Measurements from ENCODE around the gene CSF2.

- peak in 1 of 6 experiments; percentile 10 for TF ChIP-seq CTCF (IDR thresholded peaks at IDR 0.05)
- no peak for TF ChIP-seq POLR2A (IDR thresholded peaks at IDR 0.05)
Observed at GRCh38 chr5:132103332-132103951, 29.9 kb downstream of the CSF2 start.

Measured in esophagus squamous epithelium (tissue), 4 donors.